HEK293T (cell line): ENCODE data around the gene WASHC2C.

Source experiments
- CTBP1 ChIP-seq: fragments of 450-650 bp; IDR thresholded peaks from 2 replicates; pipeline ENCODE4 v1.6.1; 2016; ENCODE audit warnings: borderline replicate concordance
- ELF4 ChIP-seq: fragments of 450-650 bp; IDR thresholded peaks from 2 replicates; pipeline ENCODE4 v1.6.1; 2017; ENCODE audit warnings: antibody characterized with exemption
- FOXA1 ChIP-seq: fragments of 450-650 bp; IDR thresholded peaks from 2 replicates; pipeline ENCODE4 v1.6.1; 2016; ENCODE audit warnings: mild to moderate bottlenecking
- FOXK2 ChIP-seq: fragments of 450-650 bp; IDR thresholded peaks from 2 replicates; pipeline ENCODE4 v1.6.1; 2016; ENCODE audit warnings: mild to moderate bottlenecking
- FOXM1 ChIP-seq: fragments of 450-650 bp; IDR thresholded peaks from 2 replicates; pipeline ENCODE4 v1.6.1; 2017; ENCODE audit warnings: mild to moderate bottlenecking, borderline replicate concordance
- HDGF ChIP-seq: fragments of 450-650 bp; IDR thresholded peaks from 2 replicates; pipeline ENCODE4 v1.6.1; 2017; ENCODE audit warnings: antibody characterized with exemption, borderline replicate concordance
- NFRKB ChIP-seq: fragments of 450-650 bp; IDR thresholded peaks from 2 replicates; pipeline ENCODE4 v1.6.1; 2016; ENCODE audit warnings: mild to moderate bottlenecking, moderate library complexity
- PKNOX1 ChIP-seq: fragments of 450-650 bp; IDR thresholded peaks from 2 replicates; pipeline ENCODE4 v1.6.1; 2016
- SP1 ChIP-seq: fragments of 450-650 bp; IDR thresholded peaks from 2 replicates; pipeline ENCODE4 v1.6.1; 2017
- SUZ12 ChIP-seq: fragments of 450-650 bp; IDR thresholded peaks from 2 replicates; pipeline ENCODE4 v1.6.1; 2016; ENCODE audit warnings: mild to moderate bottlenecking
- TARDBP ChIP-seq: fragments of 450-650 bp; IDR thresholded peaks from 2 replicates; pipeline ENCODE4 v1.6.1; 2016
- ZNF384 ChIP-seq: fragments of 450-650 bp; IDR thresholded peaks from 2 replicates; pipeline ENCODE4 v1.6.1; 2016

DNA sequence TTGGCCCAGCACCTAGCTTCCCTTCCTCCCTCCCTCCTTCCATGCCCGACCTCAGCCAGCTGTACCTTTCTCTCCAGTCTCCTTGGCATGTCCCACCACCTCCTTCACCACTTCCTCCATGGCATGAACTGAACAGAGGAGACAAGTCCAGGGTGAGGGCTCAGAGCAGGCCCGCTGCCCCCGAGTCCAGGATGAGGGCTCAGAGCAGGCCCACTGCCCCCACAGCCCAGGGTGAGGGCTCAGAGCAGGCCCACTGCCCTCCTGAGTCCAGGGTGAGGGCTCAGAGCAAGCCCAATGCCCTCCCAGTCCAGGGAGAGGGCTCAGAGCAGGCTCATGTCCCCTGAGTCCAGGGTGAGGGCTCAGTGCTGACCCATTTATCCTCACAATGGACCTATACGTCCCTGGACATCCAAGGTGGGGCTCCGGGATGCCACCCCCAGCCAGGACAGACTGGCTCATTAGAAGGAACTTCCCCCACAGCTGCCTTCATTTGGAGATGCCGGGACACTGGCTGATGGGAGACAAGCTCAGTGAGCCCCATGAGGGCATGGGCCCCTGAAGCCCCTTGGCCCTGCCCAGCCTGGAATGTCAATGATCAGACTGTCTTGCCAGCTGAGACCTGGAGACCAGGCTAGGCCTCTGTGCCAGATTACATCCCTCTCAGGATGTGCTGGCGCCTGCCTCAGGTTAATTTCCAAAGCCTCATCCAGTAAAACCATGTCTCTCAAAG, 90.2 kb downstream of the WASHC2C start:
- TF ChIP-seq FOXK2 (no peak), SP1 (no peak), FOXA1 (no peak), HDGF (no peak), NFRKB (no peak), ELF4 (no peak), TARDBP (no peak), ZNF384 (no peak), SUZ12 (no peak), PKNOX1 (no peak), CTBP1 (no peak), FOXM1 (no peak)
